ENCODE measurements around the gene SDF2. TPM values are rescaled to one million over a fixed set of nuclear protein-coding genes. Genes with fewer than 3 reads are reported as not detected.
A peak's percentile ranks its signal among the peaks of the same experiment; 100 is the strongest.

The SDF2 gene
- total RNA-seq, 4 donors from 2014 or later, result 38.2 to 44.4 (median 41.5) TPM

DNA sequence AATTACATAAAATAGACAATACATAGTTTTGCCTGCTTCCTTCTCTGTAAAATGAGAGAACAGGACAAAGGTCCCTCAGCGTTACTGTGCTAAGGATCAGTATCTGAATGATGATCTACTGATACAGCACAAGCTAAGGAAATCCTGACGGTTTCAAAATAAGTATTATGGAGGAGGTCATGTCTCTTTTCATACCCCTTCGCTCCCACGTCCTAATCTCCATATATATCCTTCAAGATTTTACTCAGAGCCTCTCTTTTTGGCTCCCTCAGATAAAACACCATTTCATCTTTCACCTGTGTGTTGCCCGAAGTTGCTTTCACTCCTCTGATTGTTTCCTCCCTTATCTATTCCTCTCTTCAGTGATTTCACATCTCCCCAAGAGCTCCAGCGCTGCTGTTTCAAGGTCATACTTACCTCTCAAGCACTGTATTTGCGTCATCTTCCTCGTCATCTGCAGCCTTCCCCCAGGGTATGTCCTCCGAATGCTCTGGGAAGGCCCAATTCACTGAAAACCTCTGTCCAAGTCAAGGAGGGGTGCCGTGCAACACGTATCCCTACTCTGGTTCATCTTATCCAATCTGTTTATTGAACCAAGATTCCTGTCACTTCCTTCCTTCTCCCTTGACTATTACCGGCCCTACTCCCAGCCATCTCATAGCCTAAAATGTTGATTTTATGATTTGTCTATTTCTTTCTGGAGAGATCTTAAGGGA, 15.5 kb downstream of the SDF2 start:
- ATAC-seq (ENCODE audit: low FRiP score) (no peak), DNase-seq (ENCODE audit: low spot score) (no peak)
- TF ChIP-seq CTCF (IDR thresholded peaks at IDR 0.05), result no peak

- DNase-seq (ENCODE audit: low spot score) (no peak), ATAC-seq (ENCODE audit: low FRiP score) (no peak)
- no peak for TF ChIP-seq CTCF (IDR thresholded peaks at IDR 0.05)
Observed at GRCh38 chr17:28645576-28645939, 16.1 kb downstream of the SDF2 start.

GRCh38 chr17:28644787-28645575, 16.7 kb downstream of the SDF2 start, which contains the start of gene BLTP2:
Gene BLTP2 (minus strand): TSS chr17:28645158. CDS start chr17:28645056, 102 bp downstream.
- ATAC-seq (ENCODE audit: low FRiP score) (peak; percentile 99), DNase-seq (ENCODE audit: low spot score) (peak; percentile 72)
- TF ChIP-seq CTCF (IDR thresholded peaks at IDR 0.05), result no peak

DNA sequence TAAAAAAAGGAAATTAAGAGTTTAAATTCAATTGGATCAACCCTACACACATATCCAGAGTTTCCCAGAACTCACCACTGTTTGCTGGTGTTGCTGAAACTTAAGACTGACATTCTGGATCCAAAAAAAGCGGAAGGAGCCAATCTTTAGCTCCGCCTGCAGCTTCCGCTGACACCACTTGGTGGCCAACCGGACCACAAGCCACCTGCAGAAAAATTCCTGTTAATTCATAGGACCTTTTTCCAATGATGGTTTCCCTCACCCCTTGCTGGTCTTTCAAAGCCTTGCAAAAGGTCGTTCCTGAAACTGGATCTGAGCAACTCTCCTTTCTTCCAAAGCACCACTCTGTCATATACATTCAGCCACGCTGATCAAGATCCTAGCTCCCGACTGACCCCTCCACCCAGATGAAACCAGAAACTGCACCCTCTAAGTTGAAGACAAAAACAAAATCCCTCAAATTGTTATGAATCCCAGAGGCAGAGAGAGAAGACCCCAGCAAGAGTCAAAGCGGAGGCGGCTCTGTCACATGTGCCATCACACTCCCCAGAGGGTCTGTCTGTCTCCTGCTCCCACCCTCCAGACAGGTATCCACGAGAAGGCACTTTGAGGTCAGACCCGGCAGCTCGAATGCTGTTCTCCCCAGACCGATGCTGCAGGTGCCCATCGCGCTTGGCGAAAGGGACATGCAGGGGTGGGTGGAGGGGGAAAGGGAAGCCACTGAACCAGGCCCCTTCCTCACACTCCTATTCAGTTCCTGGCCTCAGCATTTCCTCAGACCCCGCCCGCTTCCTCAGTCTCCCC, 17.5 kb downstream of the SDF2 start:
- DNase-seq (ENCODE audit: low spot score), result no peak
- no peak for TF ChIP-seq CTCF (IDR thresholded peaks at IDR 0.05)
- ATAC-seq (ENCODE audit: low FRiP score), result peak; percentile 19

GRCh38 chr17:28641579-28641978, 20.1 kb downstream of the SDF2 start:
- ATAC-seq (ENCODE audit: low FRiP score) (no peak), DNase-seq (ENCODE audit: low spot score) (no peak)
- no peak for TF ChIP-seq CTCF (IDR thresholded peaks at IDR 0.05)

GRCh38 chr17:28635506-28635905, 26.2 kb downstream of the SDF2 start:
- no peak for TF ChIP-seq CTCF (IDR thresholded peaks at IDR 0.05)
- ATAC-seq (ENCODE audit: low FRiP score), result no peak
- no peak for DNase-seq (ENCODE audit: low spot score)

Data from omental fat pad (tissue), 4 donors.